HL-60 (cell line): ENCODE results near the gene EPHA2.

Experiments
- DNase-seq, 2 experiments: peaks; one replicate each; pipeline ENCODE4 v3.0.0-alpha.2; 2010 to 2020; ENCODE audit warnings: low read depth in 1 of 2, low spot score in 1 of 2
- H3K27ac ChIP-seq: fragments of 250-450 bp; sonication (Bioruptor Pico); replicated peaks from 2 replicates; pipeline ENCODE4 v1.5.1; 2020; ENCODE audit warnings: mild to moderate bottlenecking, moderate library complexity
- H3K27me3 ChIP-seq: fragments of 250-450 bp; sonication (Bioruptor Pico); 2 replicates; pipeline ENCODE4 v1.5.1; 2021; ENCODE audit warnings: mild to moderate bottlenecking, moderate library complexity; ENCODE audit not compliant: insufficient read depth, poor library complexity, severe bottlenecking
- H3K4me3 ChIP-seq: replicated peaks from 2 replicates; pipeline ENCODE4 v1.5.1; 2011; ENCODE audit warnings: mild to moderate bottlenecking, control low read depth, low read length; ENCODE audit not compliant: insufficient read depth
- CTCF ChIP-seq: IDR thresholded peaks from one replicate; pipeline ENCODE4 v1.5.1; 2011; ENCODE audit warnings: low read length, control low read depth, inconsistent platforms; ENCODE audit not compliant: insufficient read depth
- GABPA ChIP-seq: IDR thresholded peaks from 2 replicates; pipeline ENCODE4 v1.6.1; 2012; ENCODE audit warnings: low read depth
- POLR2AphosphoS5 ChIP-seq: IDR thresholded peaks from 2 replicates; pipeline ENCODE4 v1.6.1; 2012; ENCODE audit warnings: low read depth
- REST ChIP-seq: IDR thresholded peaks from 2 replicates; pipeline ENCODE4 v1.6.1; 2012; ENCODE audit warnings: low read depth; ENCODE audit not compliant: insufficient replicate concordance
- SPI1 ChIP-seq: IDR thresholded peaks from 2 replicates; pipeline ENCODE4 v1.6.1; 2012; ENCODE audit warnings: low read depth, mild to moderate bottlenecking, borderline replicate concordance

Gene EPHA2

GRCh38 chr1:16204216-16204615, 48.3 kb upstream of the EPHA2 start:
- TF ChIP-seq POLR2AphosphoS5 (no peak), GABPA (no peak), CTCF (no peak), SPI1 (no peak), REST (no peak)
- Histone ChIP-seq H3K4me3 (no peak overlapping the region), H3K27ac (no peak overlapping the region), H3K27me3 (no peaks in the 10 kb centered on the region)
- DNase-seq: no peak

- no peak for TF ChIP-seq SPI1
- TF ChIP-seq GABPA: no peak
- TF ChIP-seq CTCF: no peak
- no peak for TF ChIP-seq REST
- TF ChIP-seq POLR2AphosphoS5: no peak
- no peak for DNase-seq
- Histone ChIP-seq H3K27ac (no peak overlapping the region), H3K4me3 (no peak overlapping the region), H3K27me3 (no peaks in the 10 kb centered on the region)
These were observed 47.7 kb upstream of the EPHA2 start for GRCh38 chr1:16203550-16203949.

- Histone ChIP-seq H3K4me3 (no peak overlapping the region), H3K27me3 (no peaks in the 10 kb centered on the region), H3K27ac (no peak overlapping the region)
- no peak for DNase-seq
- TF ChIP-seq SPI1 (no peak), REST (no peak), CTCF (no peak), GABPA (no peak), POLR2AphosphoS5 (no peak)
These were observed 46.7 kb upstream of the EPHA2 start for GRCh38 chr1:16202281-16203210.
